ENCODE data around the gene SNX8.

Gene SNX8

GRCh38 chr7:2209146-2209960, 104.9 kb downstream of the SNX8 start:
- H3K4me3 ChIP-seq (ENCODE audit: low read depth, low read length), result no peak overlapping the region
- TF ChIP-seq CTCF (IDR thresholded peaks at IDR 0.05; ENCODE audit: low read depth, low read length), result peak; percentile 82

GRCh38 chr7:2208712-2209111, 105.5 kb downstream of the SNX8 start:
- no peak for TF ChIP-seq CTCF (IDR thresholded peaks at IDR 0.05; ENCODE audit: low read depth, low read length)
- no peak overlapping the region for H3K4me3 ChIP-seq (ENCODE audit: low read depth, low read length)

GRCh38 chr7:2205036-2205780, 109.0 kb downstream of the SNX8 start:
- no peak overlapping the region for H3K4me3 ChIP-seq (ENCODE audit: low read depth, low read length)
- TF ChIP-seq CTCF (IDR thresholded peaks at IDR 0.05; ENCODE audit: low read depth, low read length), result no peak

GRCh38 chr7:2204446-2204845, 109.8 kb downstream of the SNX8 start:
- no peak for TF ChIP-seq CTCF (IDR thresholded peaks at IDR 0.05; ENCODE audit: low read depth, low read length)

GRCh38 chr7:2203766-2204300, 110.4 kb downstream of the SNX8 start:
- TF ChIP-seq CTCF (IDR thresholded peaks at IDR 0.05; ENCODE audit: low read depth, low read length), result no peak
- no peak overlapping the region for H3K4me3 ChIP-seq (ENCODE audit: low read depth, low read length)

More at GRCh38 chr7:2204446-2204845, 109.8 kb downstream of the SNX8 start:
- H3K4me3 ChIP-seq (ENCODE audit: low read depth, low read length), result no peak overlapping the region

GRCh38 chr7:2202901-2203765, 111.1 kb downstream of the SNX8 start:
- no peak for TF ChIP-seq CTCF (IDR thresholded peaks at IDR 0.05; ENCODE audit: low read depth, low read length)
- H3K4me3 ChIP-seq (ENCODE audit: low read depth, low read length), result no peak overlapping the region

Measured in WI38 (cell line).